HCT116 (cell line): ENCODE data around the gene TAL1. TPM values are rescaled to one million over a fixed set of nuclear protein-coding genes. Genes with fewer than 3 reads are reported as not detected.

ENCODE experiments used
- ATAC-seq: fragments of 200-7000 bp; cut with Tn5 transposase; 2 replicates; pipeline ENCODE4 v1.9.1; 2020; ENCODE audit warnings: mild to moderate bottlenecking, moderate library complexity
- Bru-seq: library from RNA; stranded (reverse); fragments of 400-500 nt; gene quantifications from one replicate; lab custom pipeline; 2021; lab: Mats Ljungman, UMichigan
- BruChase-seq, 2 experiments: library from RNA; stranded (reverse); fragments of 400-500 nt; gene quantifications; one replicate each; lab custom pipeline; 2021; lab: Mats Ljungman, UMichigan
- BruUV-seq: library from RNA; stranded (reverse); fragments of 400-500 nt; replicated peaks from 2 replicates; lab custom pipeline; 2021; lab: Mats Ljungman, UMichigan
- CTCF ChIA-PET: fragments of 300-600 bp; sonication (Branson Sonifier 250); formaldehyde crosslinking; loops from one replicate; lab custom pipeline; 2021; ENCODE audit warnings: antibody characterized with exemption; lab: Charles Lee
- POLR2A ChIA-PET: fragments of 300-600, 350-600 bp; sonication (Branson Sonifier 250); formaldehyde crosslinking; loops from one replicate; lab custom pipeline; 2021; ENCODE audit warnings: antibody characterized with exemption; lab: Charles Lee
- RAD21 ChIA-PET, 2 experiments: fragments of 300-600 bp; sonication (Branson Sonifier 250); formaldehyde crosslinking; loops; one replicate each; lab custom pipeline; 2023; ENCODE audit warnings: low total read pairs in 2 of 2; ENCODE audit not compliant: uncharacterized antibody in 2 of 2, unreplicated experiment in 2 of 2, low non-redundant PET in 1 of 2; lab: Charles Lee
- DNase-seq: peaks from one replicate; pipeline ENCODE4 v3.0.0-alpha.2; 2010; ENCODE audit warnings: low read depth, low spot score
- H2AFZ ChIP-seq: fragments of 200-600 bp; shearing (Covaris generic), sonication (generic); 2 replicates; pipeline ENCODE4 v1.6.1; 2017; ENCODE audit warnings: low read depth, mixed run types, mixed read lengths, antibody characterized with exemption, low read length; ENCODE audit not compliant: poor library complexity, severe bottlenecking
- H3K27ac ChIP-seq: 2 replicates; pipeline ENCODE4 v1.5.1; 2012; ENCODE audit warnings: low read depth, low read length
- H3K27me3 ChIP-seq: fragments of 200-600 bp; sonication (generic); 2 replicates; pipeline ENCODE4 v1.6.1; 2016; ENCODE audit warnings: mixed run types, low read length, mixed read lengths; ENCODE audit not compliant: insufficient read depth
- H3K36me3 ChIP-seq, 2 experiments: fragments of 200-500 bp in 1 of 2; fragments of 200-600 bp in 1 of 2; sonication (Bioruptor generic) in 1 of 2; sonication (generic) in 1 of 2; 2 replicates each; pipeline versions ENCODE4 v1.5.1 to v1.6.1; 2014 to 2016; ENCODE audit warnings: low read length in 2 of 2, inconsistent platforms in 1 of 2, mixed read lengths in 1 of 2, mixed run types in 1 of 2; ENCODE audit not compliant: insufficient read depth in 2 of 2, control insufficient read depth in 1 of 2
- H3K4me1 ChIP-seq, 2 experiments: fragments of 200-600 bp in 1 of 2; sonication (generic) in 1 of 2; 2 replicates each; pipeline versions ENCODE4 v1.5.1 to v1.6.1; 2012 to 2017; ENCODE audit warnings: low read length in 2 of 2, inconsistent platforms in 1 of 2, mild to moderate bottlenecking in 1 of 2, mixed read lengths in 1 of 2, mixed run types in 1 of 2, moderate library complexity in 1 of 2; ENCODE audit not compliant: insufficient read depth in 2 of 2, control insufficient read depth in 1 of 2
- H3K4me2 ChIP-seq: fragments of 200-600 bp; sonication (generic); 2 replicates; pipeline ENCODE4 v1.6.1; 2017; ENCODE audit warnings: mixed run types, low read length, mixed read lengths
- H3K4me3 ChIP-seq, 2 experiments: fragments of 200-600 bp in 1 of 2; sonication (generic) in 1 of 2; replicated peaks in 1 of 2; 2 replicates each; pipeline ENCODE4 v1.5.1; 2011 to 2016; ENCODE audit warnings: low read length in 2 of 2, control low read depth in 1 of 2, low read depth in 1 of 2, mild to moderate bottlenecking in 1 of 2, mixed read lengths in 1 of 2, mixed run types in 1 of 2
- H3K79me2 ChIP-seq: fragments of 200-600 bp; sonication (generic); 2 replicates; pipeline ENCODE4 v1.6.1; 2017; ENCODE audit warnings: mild to moderate bottlenecking, mixed run types, low read length, moderate library complexity, mixed read lengths; ENCODE audit not compliant: insufficient read depth
- H3K9ac ChIP-seq: fragments of 200-600 bp; sonication (generic); 2 replicates; pipeline ENCODE4 v1.6.1; 2016; ENCODE audit warnings: low read length, mixed read lengths
- H3K9me2 ChIP-seq: fragments of 200-600 bp; sonication (generic), shearing (Covaris generic); 2 replicates; pipeline ENCODE4 v1.6.1; 2017; ENCODE audit warnings: mixed run types, mild to moderate bottlenecking, moderate library complexity; ENCODE audit not compliant: insufficient read depth
- H3K9me3 ChIP-seq, 2 experiments: fragments of 200-500 bp in 1 of 2; fragments of 200-600 bp in 1 of 2; sonication (Bioruptor generic) in 1 of 2; sonication (generic) in 1 of 2; 2 replicates each; pipeline ENCODE4 v1.6.1; 2014 to 2017; ENCODE audit warnings: low read length in 2 of 2, mixed read lengths in 2 of 2, inconsistent platforms in 1 of 2, low read depth in 1 of 2, mild to moderate bottlenecking in 1 of 2, mixed run types in 1 of 2, moderate library complexity in 1 of 2; ENCODE audit not compliant: control insufficient read depth in 1 of 2, insufficient read depth in 1 of 2
- H4K20me1 ChIP-seq: fragments of 200-600 bp; sonication (generic), shearing (Covaris generic); 2 replicates; pipeline ENCODE4 v1.6.1; 2017; ENCODE audit warnings: mixed run types, mild to moderate bottlenecking, moderate library complexity; ENCODE audit not compliant: insufficient read depth
- CEBPB ChIP-seq: IDR thresholded peaks from 2 replicates; pipeline ENCODE4 v1.6.1; 2012; ENCODE audit warnings: low read depth
- EGR1 ChIP-seq: IDR thresholded peaks from 2 replicates; pipeline ENCODE4 v1.6.1; 2012; ENCODE audit warnings: low read depth
- EZH2phosphoT487 ChIP-seq: fragments of 200-600 bp; IDR thresholded peaks from 2 replicates; pipeline ENCODE4 v1.6.1; 2018; ENCODE audit warnings: antibody characterized with exemption, borderline replicate concordance
- FOSL1 ChIP-seq: IDR thresholded peaks from 2 replicates; pipeline ENCODE4 v1.6.1; 2012; ENCODE audit warnings: low read depth
- SIN3A ChIP-seq: IDR thresholded peaks from 2 replicates; pipeline ENCODE4 v1.6.1; 2012; ENCODE audit warnings: low read depth
- YY1 ChIP-seq: IDR thresholded peaks from 2 replicates; pipeline ENCODE4 v1.6.1; 2011; ENCODE audit warnings: low read length, low read depth, moderate library complexity, mild to moderate bottlenecking; ENCODE audit not compliant: insufficient replicate concordance; ENCODE audit errors: extremely low read depth
- ZFX ChIP-seq: fragments of 450-650 bp; IDR thresholded peaks from 2 replicates; pipeline ENCODE4 v1.6.1; 2017
- intact Hi-C: fragments of 100-400 bp; cut with micrococcal nuclease; formaldehyde crosslinking; loops from 2 replicates; pipeline ENCODE4 v1.10.0; 2022
- long read RNA-seq: library from polyadenylated mRNA; unstranded; transcript quantifications from one replicate; pipeline ENCODE4 v2.0.0, GENCODE V29; 2021; ENCODE audit not compliant: unreplicated experiment
- polyA plus RNA-seq: library from polyadenylated mRNA; unstranded; fragments of >200 nt; gene quantifications from 2 replicates; pipeline ENCODE4 v1.2.1, GENCODE V29; 2012; ENCODE audit warnings: missing spikeins
- total RNA-seq: library from RNA; stranded (reverse); gene quantifications from one replicate; pipeline ENCODE4 v1.2.1, GENCODE V29; 2021; ENCODE audit not compliant: unreplicated experiment
- TF ChIP-seq, protein P1 (sequence below): IDR thresholded peaks from 2 replicates; pipeline ENCODE4 v1.6.1; 2011; ENCODE audit warnings: mild to moderate bottlenecking, low read length, moderate library complexity; ENCODE audit not compliant: insufficient replicate concordance; ENCODE audit errors: extremely low read depth
- TF ChIP-seq, protein P2 (sequence below): IDR thresholded peaks from 2 replicates; pipeline ENCODE4 v1.6.1; 2012
- TF ChIP-seq, protein P3 (sequence below): IDR thresholded peaks from 2 replicates; pipeline ENCODE4 v1.6.1; 2012

TAL1 gene
- 0.05 TPM for total RNA-seq
- polyA plus RNA-seq, result not detected in 2 replicates
- percentile 15 among the genes with signal in this experiment for Bru-seq, nascent RNA
- percentile 13 among the genes with signal in this experiment for BruChase-seq, experiment 1, labeled RNA remaining after a 6-hour chase
- percentile 9 among the genes with signal in this experiment for BruChase-seq, experiment 2, labeled RNA remaining after a 2-hour chase
- long read RNA-seq, result 0 reads

DNA sequence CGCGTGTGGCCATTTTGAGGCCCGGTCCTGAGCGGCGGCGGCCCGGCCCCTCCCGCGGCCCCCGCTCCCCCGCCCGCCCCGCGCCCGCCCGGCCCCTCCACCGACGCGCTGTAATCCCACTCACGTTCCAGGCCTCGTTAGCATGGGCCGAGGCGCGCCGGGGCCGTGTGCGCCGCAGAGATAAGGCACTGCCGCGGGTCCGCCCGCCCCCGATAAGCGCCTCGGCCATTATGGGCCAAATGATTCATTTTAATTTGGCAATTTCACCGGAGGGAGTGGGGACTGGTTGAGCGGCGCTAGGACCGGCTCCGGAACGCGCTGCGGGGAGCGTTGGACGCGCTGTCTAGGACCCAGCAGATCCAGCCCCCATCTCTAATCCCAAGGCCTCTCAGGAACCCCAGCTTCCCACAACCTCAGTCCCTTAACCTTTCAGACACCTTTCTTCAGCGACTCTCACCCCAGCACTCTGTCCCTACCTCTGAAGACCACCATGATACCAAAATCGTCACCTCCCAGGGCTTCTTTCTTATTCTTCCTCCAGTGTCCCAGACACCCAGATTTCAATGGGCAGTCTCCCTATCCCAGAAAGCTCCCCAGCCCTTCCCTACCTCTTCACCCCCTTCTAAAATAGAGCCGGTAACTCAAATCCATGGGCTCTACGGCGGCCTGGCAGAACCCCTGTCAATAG lies at the start of gene TAL1:
TSS of gene TAL1 (minus strand) at position 39 of the 688 bp plus-strand sequence. CDS start 6,337 bp downstream, outside the sequence.
- no peak for ATAC-seq
- no peak for DNase-seq
- ChIA-PET RAD21 (no interaction called here), CTCF (no interaction called here), POLR2A (no interaction called here)
- no peak within 1 kb of the TSS for H3K27ac ChIP-seq
- H3K9me3 ChIP-seq, result no peaks in the 10 kb centered on the region
- no peaks in the 10 kb centered on the region for H3K4me1 ChIP-seq
- H4K20me1 ChIP-seq, result no peaks in the 10 kb centered on the region
- no peak within 1 kb of the TSS for H3K4me2 ChIP-seq
- no peak for TF ChIP-seq CEBPB
- TF ChIP-seq EGR1, result no peak
- no peak for TF ChIP-seq YY1
- no peak for TF ChIP-seq FOSL1
- TF ChIP-seq, protein P1, sequence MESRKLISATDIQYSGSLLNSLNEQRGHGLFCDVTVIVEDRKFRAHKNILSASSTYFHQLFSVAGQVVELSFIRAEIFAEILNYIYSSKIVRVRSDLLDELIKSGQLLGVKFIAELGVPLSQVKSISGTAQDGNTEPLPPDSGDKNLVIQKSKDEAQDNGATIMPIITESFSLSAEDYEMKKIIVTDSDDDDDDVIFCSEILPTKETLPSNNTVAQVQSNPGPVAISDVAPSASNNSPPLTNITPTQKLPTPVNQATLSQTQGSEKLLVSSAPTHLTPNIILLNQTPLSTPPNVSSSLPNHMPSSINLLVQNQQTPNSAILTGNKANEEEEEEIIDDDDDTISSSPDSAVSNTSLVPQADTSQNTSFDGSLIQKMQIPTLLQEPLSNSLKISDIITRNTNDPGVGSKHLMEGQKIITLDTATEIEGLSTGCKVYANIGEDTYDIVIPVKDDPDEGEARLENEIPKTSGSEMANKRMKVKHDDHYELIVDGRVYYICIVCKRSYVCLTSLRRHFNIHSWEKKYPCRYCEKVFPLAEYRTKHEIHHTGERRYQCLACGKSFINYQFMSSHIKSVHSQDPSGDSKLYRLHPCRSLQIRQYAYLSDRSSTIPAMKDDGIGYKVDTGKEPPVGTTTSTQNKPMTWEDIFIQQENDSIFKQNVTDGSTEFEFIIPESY, result no peak
- no peak for TF ChIP-seq EZH2phosphoT487
- no peak for TF ChIP-seq SIN3A
- no peak for TF ChIP-seq ZFX
- TF ChIP-seq, protein P2, sequence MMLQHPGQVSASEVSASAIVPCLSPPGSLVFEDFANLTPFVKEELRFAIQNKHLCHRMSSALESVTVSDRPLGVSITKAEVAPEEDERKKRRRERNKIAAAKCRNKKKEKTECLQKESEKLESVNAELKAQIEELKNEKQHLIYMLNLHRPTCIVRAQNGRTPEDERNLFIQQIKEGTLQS, result no peak
- TF ChIP-seq, protein P3, sequence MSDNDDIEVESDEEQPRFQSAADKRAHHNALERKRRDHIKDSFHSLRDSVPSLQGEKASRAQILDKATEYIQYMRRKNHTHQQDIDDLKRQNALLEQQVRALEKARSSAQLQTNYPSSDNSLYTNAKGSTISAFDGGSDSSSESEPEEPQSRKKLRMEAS, result no peak
- intact Hi-C loops, result no loop called here
- no TSS peak for BruUV-seq
- no peak within 1 kb of the TSS for H3K4me3 ChIP-seq
- no peaks in the 10 kb centered on the region for H3K79me2 ChIP-seq
- H3K9me2 ChIP-seq, result no peaks in the 10 kb centered on the region
- no peak within 1 kb of the TSS for H2AFZ ChIP-seq
- no peak within 1 kb of the TSS for H3K9ac ChIP-seq
- H3K27me3 ChIP-seq, result no peaks in the 10 kb centered on the region
- no peaks in the 10 kb centered on the region for H3K36me3 ChIP-seq
